ENCODE results near the gene ZC3H18.

The ZC3H18 gene

DNA sequence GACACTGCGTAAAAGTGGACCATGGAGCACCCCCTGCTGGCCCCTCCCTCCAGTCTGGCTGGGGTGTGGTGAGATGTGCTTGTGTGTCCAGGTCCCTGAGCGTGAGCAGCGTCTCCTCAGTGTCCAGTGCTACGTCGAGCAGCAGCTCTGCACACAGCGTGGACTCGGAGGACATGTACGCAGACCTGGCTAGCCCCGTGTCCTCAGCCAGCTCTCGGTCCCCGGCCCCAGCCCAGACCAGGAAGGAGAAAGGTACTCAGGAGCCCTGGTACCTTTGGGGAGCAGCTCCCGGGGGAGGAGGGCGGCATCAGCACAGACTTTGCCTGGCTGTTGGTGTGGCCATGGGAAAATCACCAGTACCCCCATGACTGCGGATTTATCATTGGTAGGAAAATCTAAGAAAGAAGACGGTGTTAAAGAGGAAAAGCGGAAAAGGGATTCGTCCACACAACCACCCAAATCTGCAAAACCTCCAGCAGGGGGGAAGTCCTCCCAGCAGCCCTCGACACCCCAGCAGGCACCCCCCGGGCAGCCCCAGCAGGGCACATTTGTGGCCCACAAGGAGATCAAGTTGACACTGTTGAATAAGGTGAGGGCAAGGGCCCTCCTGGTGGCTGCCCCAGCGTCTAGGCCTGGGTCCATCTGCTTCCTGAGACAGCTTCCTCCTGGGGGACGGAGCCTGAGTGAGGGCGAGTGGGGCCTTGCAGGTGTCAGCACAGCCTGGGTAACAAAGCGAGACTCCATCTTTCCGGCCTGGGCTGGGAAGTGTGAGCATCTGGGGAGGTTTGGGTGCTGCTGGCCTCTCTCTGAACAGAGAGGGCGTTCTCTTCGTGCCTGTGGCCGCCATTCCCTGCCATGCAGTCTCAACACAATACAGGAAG, 57.6 kb downstream of the ZC3H18 start:
- DNase-seq = no peak

- peak; percentile 26 to 68 for DNase-seq
Measured at GRCh38 chr16:88628512-88628974, 58.3 kb downstream of the ZC3H18 start.

DNA sequence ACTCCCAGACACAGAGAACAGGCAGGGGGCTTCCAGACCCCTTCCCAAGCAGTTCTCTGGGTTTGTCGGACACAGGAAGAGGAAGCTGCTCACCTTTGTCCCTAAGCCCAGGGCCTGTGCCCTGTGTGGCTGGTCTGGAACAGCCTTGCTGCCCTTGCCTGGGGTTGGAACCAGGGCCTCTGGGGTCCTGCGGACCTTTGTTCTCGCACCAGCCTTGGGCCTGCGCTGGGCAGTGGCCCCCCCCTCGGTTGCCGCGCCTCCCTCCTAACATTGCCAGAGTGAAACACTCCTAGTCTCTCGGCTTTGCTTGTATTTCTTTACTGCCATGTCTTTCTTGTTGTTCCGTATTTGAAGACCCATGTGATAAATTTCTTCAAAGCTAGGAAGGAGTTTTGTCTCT, 59.6 kb downstream of the ZC3H18 start:
- no peak for DNase-seq

DNA sequence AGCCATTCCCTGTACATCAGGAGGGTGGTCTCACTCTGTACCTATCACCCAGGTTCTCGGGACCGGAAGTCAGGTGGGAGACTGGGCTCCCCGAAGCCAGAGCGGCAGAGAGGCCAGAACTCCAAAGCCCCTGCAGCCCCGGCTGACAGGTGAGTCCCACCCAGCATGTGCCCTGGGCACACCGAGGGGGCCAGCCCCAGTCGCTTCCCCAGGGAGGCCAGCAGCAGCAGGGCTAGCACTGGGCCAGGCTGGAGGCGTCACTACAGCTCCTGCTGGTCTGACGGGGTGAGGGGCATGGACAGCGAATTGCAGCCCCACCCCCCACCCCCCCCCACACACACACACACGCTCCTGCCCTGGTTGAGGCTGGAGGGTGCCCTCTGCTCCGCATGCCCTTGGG, 60.2 kb downstream of the ZC3H18 start:
- no peak for DNase-seq

DNA sequence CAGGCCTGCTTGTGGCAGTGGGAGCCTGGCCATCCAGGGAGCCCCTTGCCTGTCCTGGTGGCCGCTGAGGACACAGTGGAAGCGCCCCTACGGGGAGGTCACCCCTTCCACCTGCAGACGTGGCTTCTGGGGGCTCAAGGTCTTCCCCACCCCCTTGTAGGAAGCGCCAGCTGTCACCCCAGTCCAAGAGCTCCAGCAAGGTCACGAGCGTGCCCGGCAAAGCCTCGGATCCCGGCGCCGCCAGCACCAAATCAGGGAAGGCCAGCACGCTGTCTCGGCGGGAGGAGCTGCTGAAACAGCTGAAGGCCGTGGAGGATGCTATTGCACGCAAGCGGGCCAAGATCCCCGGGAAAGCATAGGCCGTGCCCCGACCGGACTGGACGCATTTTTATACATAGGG, 60.7 kb downstream of the ZC3H18 start:
- DNase-seq = no peak

- DNase-seq = no peak
Measured at GRCh38 chr16:88631384-88631783, 61.2 kb downstream of the ZC3H18 start.

DNA sequence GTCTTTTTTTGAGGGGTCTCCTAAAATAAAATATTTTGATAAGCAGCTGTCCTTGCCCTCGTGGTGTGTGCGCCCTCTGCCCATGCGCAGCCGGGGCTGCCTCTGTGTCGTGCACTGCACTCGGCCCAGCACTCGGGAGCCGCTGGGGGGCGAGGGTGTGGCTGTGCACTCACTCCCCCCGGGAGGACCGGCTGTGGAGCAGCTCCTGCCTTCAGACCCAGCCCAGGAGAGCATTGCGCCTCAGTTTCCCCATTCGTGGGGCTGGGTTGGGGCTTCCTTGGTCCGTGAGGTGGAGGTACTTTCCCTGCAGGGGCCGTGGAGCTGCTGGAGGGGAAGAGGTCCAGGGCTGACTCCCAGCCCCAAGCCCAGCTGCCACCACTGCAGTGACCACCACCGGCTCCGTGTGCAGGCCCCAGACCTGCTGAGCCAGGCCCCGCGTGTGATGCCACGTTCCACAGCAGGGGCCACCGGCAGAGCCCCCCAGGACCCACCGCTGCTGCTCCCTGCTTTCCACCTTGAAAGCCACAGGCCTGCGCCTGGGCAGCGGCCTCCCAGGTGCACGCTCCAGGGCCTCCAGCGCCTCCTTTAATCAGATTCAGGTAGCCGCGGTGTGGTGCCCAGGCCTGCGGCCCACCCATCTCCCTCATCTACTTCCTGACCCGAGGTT, 61.9 kb downstream of the ZC3H18 start:
- DNase-seq = no peak

DNA sequence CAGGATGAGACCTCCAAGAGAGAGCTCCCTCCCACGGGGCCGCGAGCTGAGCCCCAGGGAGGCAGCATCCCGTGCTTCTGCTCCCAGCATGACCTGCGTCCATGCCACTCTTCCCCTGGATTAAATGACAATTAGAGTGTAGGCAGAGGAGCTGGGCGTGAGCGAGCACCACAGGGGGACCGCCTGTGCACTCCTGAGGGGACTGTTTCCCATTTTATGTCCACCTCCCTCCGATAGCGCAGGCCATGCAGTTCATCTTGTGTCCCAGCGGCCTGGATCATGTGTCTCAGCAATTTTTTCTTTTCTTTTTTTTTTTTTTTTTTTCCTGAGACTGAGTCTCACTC, 62.4 kb downstream of the ZC3H18 start:
- DNase-seq = no peak

DNA sequence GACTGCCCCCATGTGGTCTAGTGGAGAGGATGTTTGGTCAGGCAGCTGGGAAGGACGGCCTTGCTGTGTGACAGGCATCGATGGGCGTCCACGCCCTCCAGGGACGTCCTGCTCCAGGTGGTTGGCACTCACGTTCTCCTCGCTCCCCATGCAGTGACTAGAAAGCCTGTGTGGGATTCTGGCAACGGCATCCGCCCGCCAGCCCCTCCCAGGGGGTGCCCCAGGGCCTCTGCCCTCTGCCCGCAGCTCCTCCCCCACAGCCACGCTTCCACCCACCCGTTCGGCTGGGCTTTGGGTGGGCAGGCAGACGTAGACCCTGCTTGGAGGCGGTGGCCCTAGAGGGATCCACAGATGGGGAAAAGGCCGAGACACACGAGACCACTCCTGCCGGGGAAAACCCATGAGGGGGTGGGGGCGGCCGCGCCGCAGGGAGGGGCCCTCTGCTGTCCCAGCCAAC, 63.5 kb downstream of the ZC3H18 start:
- DNase-seq = peak in 1 of 2 experiments; percentile 22

DNA sequence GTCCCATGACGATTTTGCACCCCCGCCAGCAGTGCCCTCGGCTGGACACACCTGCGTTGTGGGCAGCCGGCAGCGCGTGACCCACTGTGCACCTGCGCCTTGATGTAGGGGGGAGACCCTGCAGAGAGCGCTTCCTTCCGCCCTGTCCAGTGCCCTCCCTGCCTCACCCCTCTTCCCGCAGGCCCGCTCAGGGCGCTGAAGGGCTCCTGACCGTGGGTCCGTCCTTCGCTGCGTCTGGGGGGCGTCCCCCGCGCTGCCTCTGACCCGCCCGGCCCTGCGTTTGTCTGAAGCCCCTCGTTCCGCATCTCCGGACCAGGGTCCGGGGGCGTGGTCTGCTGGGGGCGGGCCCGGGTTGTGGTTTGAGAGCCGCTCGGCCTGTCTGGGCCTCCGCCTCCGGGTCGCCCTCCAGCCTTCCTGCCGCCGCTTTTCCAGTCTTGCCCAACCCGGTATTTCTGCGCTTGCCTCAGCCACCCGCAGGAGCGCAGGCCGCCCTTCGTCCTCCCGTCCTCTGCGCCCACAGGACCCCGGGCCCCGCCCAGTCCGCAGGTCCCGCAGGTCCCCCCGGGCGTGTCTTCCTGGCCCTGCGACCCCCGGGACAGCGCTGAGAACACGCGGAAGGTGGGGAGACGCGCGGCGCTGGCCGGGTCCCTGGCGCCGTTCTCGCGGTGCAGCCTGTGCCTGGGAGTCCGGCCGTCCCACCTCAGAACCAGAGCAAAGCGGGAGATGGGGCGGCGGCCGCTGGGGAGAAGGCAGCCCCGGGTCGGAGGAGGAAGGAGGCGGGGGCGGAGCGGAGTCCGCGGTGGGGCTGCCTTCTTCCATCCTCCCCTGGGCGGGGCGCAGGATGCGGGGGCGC, 64.2 kb downstream of the ZC3H18 start:
- DNase-seq = no peak

- no peak for DNase-seq
Measured at GRCh38 chr16:88634994-88635670, 64.9 kb downstream of the ZC3H18 start.

GRCh38 chr16:88635671-88636319, 65.6 kb downstream of the ZC3H18 start:
- DNase-seq = no peak

GRCh38 chr16:88636488-88637265, 66.5 kb downstream of the ZC3H18 start:
- no peak for DNase-seq

GRCh38 chr16:88638323-88639230, 68.4 kb downstream of the ZC3H18 start, which contains the start of gene IL17C:
Gene IL17C, plus strand, starts transcription at chr16:88638572. Its CDS starts 70 bp downstream, at chr16:88638642.
- DNase-seq = no peak

GRCh38 chr16:88639231-88640038, 69.2 kb downstream of the ZC3H18 start:
- no peak for DNase-seq

GRCh38 chr16:88640039-88640495, 69.9 kb downstream of the ZC3H18 start:
- DNase-seq = no peak

DNA sequence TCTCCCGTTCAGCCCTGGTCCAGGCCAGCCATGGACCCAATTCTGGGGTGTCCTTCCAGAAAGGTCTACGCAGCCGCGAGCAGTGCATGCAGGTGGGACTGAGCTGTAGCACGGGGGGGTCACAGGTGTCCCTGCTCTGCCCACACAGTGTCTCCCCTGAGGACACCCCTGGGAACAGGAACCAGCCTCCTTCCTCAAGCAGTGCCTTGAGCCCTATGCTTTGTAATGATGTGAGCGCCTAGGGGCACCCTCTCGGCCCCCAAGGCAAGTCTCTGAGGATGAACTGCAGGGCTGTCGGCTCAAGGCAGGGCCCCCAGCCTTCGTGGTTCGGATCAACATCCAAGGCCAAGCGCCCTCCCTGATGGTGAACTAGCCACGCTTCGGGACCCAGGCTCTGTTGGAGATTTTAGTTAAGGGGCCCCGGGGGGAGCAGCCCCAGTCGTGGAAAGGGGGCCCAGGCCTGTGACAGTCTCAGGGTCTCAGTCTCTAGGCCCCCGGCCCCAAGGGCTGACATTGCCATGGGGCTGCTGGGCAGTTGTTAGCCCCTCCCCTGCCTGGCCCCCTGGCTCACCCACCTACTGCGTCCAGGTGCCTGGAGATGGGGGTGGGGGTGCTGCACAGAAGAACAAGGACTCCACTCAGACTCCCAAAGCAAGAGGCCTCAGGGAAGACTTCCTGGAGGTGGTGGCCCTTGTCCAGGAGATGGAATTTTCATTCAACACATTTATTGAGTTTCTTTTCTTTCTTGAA, 70.5 kb downstream of the ZC3H18 start:
- DNase-seq = no peak
